NCI-H2227 (cell line): ENCODE results near the gene CDK19.
"Not testable (repeated sequence)": the region's sequence is repeated elsewhere in the genome, so short reads cannot be mapped to it uniquely, and the experiment has no call there.

ENCODE experiments used
- DNase-seq: peaks from one replicate; lab custom pipeline; 2025; ENCODE audit not compliant: unreplicated experiment; lab: John Stamatoyannopoulos, UW

Gene CDK19

DNA sequence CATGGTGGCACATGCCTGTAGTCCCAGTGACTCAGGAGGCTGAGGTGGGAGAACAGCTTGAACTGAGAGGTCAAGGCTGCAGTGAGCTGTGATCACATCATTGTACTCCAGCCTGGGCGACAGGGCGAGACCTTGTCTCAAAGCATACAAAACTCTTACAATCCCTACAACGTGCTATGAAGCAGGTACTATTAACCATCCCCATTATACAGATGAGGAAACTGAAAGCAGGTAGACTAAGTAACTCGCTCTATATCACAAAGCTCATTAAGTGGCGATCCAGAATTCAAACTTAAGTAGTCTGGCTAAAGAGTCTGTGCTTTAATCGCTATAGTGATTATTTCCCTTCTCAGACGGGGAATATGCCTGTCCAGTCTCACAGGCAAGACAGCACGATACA, 54.7 kb downstream of the CDK19 start:
- DNase-seq = no peak

DNA sequence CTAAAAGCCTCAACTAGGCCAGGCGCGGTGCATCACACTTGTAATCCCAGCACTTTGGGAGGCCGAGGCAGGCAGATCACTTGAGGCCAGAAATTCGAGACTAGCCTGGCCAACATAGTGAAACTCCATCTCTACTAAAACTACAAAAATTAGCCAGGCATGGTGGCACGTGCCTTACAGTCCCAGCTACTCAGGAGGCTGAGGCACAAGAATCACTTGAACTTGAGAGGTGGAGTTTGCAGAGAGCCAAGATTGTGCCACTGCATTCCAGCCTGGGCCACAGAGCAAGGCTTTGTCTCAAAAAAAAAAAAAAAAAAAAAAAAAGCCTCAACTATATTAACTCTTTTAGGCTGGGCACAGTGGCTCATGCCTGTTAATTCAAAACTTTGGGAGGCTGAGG, 55.2 kb downstream of the CDK19 start:
- DNase-seq = not testable (repeated sequence)

DNA sequence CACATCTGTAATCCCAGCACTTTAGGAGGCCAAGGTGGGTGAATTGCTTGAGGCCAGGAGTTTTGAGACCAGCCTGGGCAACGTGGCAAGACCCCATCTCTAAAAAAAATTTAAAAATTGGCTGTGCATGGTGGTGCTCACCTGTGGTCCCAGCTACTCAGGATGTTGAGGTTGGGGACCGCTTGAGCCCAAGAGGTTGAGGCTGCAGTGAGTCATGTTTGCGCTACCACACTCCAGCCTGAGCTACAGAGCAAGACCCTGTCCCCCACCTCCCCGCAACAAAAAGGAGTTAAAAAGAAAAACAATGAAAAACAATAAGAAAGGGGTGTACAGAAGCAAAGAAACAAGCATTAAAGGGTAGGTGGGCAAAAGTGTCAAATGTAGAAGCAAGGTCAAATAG, 57.3 kb downstream of the CDK19 start:
- no peak for DNase-seq

DNA sequence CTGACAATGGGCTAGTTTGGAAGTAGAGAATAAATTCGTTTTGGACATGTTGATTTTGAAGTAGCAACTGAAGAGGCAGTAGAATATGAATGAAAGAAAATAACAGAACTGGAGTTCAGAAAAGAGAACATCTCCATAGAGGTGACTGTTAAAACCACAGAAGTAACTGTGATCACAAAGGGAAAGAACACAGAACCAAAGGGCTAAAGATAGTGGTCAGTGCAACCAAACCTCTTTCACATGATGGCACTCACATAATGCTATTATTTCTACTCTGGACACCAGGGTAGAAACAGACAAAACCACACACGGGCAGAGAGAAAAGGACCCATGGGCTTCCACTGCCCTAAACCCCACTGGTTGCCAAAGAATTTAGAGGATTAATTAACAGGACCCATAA, 58.5 kb downstream of the CDK19 start:
- DNase-seq = no peak

DNA sequence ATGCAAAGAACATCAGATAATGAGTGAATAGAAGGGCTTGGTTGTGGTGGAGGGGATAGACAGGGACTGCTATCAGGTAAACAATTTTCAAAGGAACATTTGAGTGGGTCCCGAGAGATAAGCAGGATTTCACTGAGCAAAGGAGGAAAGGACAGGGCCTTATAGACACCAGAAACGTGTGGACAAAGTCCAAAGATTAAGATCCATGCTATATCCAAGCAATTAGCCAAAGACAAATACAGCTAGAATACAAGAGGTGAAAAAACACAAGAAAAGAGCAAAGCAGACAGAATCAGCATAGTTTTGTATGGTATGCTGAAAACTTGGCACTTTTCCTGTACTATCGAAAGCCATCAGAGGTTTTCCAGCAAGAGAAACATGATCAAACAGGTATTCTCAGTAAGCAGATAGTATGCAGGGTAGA, 59.8 kb downstream of the CDK19 start:
- no peak for DNase-seq

DNA sequence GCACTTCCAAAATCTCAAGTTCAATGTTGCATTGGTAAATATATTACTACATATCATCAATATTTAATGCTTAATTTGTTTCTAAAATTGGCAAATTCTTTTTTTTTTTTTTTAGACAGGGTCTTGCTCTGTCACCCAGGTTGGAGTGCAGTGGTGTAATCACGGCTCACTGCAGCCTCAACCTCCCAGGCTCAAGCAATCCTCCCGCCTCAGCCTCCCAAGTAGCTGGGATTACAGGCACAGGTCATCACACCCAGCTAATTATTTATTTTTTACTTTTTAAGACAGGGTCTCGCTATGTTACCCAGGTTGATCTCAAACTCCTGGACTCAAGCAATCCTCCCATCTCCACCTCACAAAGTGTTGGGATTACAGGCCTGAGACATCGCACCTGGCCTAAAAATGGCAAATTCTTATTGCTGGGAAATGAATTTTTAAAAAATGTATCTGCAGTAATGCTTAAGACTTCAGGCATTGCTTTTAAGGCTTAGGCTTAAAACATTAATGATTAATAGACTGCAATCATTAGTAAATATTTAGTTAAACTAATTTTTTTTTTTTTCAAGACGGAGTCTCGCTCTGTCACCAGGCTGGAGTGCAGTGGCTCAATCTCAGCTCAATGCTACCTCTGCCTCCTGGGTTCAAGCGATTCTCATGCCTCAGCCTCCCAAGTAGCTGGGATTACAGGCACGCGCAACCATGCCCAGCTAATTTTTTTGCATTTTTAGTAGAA, 61.2 kb downstream of the CDK19 start:
- not testable (repeated sequence) for DNase-seq

DNA sequence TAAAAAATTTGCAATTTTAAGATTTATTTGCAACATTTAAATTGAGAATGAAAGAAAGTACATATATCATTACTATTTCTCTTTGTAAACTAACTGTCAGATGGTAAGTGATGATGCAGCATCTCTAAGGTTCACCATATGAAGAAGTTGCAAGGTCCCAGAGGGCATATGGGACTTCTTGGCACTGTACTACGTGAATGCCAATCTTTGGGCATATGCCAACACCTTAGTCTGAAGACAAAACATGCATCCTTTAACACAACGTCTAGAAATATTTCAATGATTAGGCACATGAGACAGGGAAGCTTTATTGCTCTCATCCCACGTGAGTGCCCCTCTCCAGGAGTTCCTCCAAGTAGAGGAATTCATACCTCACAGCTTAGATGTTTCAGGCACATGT, 66.8 kb downstream of the CDK19 start:
- no peak for DNase-seq

DNA sequence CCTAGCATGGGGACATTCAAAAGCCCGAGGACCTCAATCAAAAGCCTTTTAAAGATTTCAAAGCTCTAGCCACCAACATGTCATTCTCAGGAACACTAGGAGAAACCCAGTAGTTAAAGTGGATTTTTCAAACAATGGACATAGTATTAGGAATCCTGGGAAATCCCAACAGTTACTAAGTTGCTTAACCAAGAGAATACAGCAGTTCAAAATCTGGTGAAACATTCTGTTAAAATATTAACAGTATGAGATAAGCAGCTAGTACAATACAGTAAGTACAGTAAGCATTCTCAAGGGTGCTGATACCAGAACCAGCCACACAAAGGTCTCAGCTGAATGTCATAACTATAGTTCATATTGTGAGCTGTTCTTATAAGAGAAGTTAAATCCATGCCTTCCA, 68.6 kb downstream of the CDK19 start:
- no peak for DNase-seq

DNA sequence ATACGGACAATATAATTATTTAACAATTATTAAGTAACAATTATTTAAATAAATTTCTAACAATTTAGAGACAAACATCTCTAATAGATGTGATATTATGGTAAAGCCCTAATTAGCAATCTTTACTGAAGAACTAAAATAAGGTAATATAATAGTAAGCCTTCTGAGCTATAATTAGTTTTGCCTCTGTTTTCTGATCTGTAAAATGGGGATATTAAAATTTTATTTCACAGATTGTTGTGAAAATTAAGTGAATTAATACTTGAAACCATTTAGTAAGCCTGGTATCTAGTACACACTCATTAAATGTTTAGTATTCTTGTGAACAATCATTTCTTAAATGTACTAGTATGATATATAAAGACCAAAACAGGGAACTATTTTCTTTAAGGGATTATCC, 70.3 kb downstream of the CDK19 start:
- DNase-seq = no peak

DNA sequence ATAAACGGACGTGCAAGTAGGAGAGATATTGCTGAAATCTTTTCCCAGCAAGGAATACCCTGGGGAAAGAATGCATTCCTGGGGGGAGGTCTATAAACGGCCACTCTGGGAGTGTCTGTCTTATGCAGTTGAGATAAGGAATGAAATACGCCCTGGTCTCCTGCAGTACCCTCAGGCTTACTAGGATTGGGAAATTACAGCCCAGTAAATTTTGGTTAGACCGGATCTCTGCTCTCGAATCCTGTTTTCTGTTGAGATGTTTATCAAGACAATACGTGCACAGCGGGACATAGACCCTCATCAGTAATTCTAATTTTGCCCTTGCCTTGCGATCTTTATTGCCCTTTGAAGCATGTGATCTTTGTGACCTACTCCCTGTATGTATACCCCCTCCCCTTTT, 72.7 kb downstream of the CDK19 start:
- not testable (repeated sequence) for DNase-seq

DNA sequence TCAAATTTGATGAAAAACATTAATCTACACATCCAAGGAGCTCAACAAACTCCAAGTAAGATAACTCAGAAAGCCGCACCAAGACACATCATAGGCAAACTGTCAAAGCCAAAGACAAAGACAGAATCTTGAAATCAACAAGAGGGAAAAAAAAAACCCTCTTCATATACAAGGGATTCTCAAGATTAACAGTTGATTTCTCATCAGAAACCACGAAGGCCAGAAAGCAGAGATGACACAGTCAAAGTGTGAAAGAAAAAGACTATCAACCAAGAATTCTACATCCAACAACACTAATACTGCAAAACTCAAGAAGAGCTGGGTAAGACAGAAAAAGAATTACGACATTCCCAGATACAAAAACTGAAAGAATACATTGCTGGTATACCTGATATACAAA, 73.8 kb downstream of the CDK19 start:
- DNase-seq = no peak

DNA sequence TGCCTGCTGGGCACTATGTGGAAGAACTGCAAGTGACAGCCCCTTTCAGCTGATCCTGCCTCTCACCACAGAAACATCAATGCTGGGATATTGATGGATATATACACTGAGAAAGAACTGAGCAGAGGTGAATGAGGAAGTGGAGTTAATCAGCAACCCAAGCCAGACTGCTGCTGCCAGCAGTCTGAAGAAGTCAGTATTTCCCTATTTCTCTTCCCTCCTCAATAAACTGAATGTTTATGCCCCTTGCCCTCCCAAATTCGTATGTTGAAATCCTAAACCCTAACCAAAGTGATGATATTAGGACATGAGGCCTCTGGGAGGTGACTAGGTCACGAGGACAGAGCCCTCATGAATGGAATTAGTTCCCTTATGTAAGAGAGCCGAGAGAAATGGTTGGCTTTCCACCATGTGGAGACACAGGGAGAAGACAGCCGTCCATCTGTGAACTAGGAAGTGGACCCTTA, 76.3 kb downstream of the CDK19 start:
- DNase-seq = no peak

DNA sequence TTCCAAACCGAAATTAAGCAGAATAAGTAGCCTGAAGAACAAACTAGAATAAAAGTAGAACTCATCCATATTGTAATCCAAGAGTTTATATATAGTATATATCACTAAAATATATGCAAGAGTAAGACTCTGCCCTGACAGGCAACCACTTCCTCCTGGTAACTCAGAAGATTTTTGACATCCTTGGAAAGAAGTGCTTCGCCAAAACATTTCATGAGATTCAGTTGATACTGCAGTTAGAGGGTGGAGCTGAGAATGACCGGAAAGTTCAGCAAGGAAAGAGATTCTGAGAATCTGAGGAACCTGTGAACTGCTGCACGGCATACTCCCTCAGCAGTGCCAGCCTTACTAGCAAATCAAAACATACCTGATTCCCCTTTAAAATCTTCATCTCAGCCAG, 79.6 kb downstream of the CDK19 start:
- no peak for DNase-seq

DNA sequence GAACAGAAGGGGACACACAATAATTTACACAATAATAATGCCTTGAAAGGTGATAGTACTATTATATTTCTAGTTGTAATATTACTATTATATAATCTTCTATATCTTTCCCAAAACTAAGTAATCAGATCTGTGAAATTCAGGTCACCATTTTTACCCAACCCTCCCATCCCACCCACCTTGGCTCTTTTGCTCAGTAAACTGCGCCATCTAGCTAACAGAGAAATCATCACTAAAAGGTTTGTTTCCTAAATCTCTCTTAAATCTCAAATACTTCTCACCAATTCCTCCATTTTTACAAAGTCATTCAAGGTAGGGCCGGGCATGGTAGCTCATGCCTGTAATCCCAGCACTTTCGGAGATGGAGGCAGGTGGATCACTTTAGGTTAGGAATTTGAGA, 83.4 kb downstream of the CDK19 start:
- DNase-seq = no peak

DNA sequence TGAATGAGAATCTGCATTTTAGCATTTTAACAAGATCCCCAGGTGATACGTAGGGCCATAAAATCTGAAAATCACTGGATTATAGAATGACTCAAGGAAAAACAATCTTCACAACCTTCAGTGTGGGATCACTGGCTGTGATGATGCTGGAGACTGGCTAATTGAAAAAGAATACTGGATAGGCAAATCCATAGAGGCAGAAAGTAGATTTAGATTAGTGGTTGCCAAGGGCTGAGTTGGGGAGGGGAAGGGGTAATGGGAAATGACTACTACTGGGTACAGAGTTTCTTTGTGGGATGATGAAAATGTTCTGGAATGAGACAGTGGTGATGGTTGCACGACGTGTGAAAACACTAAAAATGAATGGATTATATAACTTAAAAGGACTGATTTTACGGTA, 84.1 kb downstream of the CDK19 start:
- DNase-seq = no peak

DNA sequence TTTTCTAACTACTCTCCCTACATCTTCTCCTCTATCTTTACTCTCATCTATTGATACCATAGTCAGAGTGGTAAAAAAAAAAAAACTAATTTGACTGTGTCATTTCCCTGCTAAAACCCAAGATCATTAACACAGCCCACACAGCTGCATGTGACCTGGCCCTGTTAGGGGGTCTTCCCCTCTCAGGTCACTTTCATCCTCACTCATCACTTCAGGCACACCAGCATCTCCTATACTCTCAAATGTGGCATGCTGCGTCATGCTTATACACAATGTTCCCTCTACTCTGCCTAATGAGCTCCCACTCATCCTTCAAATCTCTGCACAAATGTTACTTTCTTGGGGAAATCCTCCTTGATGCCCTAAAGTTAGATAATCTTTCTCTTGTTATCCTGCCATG, 86.8 kb downstream of the CDK19 start:
- no peak for DNase-seq

DNA sequence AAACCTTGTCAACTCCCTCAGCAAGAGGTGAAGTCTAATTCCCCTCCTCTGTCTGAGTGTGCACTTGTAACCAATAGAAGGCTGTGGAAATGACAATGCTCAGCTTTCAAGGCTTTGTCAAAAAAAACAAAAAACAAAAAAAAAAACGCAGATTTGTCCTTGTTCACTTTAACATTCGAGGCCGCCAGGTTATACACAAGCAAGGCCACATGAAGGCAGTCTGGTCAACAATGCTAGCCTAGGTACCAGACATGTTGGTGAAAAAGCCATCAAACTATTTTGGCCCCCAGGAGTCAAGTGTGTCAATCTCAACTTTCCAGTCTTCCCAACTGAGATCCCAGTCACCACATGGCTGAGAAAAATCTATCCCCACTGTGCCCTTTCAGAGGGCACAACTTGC, 92.3 kb downstream of the CDK19 start:
- DNase-seq = no peak

DNA sequence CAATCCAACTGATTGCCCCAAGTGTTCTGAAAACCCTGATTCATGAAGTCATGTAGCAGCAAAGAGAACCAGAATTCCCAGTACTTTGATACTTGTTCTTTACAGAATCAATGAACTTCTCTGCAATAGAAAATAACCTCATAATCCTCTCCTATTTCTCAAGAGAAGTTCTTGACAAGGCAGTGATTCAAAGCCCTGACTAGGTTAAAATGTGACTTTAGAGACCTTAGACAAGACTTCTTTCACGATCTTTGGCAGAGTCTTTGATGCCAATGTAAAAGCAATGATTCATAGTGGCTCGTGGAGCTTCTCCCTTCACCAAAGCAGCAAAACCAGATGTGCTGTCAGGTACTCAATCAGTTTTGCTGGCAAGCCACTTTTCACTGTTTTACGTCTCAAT, 95.2 kb downstream of the CDK19 start:
- no peak for DNase-seq

DNA sequence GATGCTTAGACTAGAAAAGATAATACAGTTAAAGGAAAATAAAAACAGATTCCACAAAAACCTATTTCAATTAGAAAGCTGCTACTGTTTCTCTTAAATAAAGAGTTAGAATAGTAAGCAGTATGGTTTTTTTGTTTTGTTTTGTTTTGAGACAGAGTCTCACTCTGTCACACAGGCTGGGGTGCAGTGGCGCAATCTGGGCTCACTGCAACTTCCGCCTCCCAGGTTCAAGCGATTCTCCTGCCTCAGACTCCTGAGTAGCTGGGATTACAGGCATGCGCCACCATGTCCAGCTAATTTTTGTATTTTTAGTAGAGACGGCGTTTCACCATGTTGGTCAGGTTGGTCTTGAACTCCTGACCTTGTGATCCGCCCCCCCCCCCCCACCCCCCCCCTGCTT, 95.7 kb downstream of the CDK19 start:
- DNase-seq = not testable (repeated sequence)

DNA sequence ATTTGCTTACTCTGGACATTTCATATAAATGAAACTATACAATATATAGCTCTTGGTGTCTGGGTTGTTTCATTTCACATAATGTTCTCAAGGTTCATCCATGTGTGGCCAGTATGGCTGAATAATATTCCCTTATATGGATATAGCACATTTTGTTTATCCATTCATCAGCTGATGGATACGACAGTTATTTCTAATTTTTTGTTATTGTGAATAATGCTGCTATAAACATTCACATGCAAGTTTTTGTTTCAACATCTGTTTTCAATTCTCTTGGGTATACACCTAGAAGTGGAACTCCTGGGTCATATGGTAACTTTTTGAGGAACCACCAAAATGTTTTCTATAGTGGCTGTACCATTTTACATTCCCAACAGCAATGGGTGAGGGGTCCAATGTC, 101.1 kb downstream of the CDK19 start:
- DNase-seq = no peak

DNA sequence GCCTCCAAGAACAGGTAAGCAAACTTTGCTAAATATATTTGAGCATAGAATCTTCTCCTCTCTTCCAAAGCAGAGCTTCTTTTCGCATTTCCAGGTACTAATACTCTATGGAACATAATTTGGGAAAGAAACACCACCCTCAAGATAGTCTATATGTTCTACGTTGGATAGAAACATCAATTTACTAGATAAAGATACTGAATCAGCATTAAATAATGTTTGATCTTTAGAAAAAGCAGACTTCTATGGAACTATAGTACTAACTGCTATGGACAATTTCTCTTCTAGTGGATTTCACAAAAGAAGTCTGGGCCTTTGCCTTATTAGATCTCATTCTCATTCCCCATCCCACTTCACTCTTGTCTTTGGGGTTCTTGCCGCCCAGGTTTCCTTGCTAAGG, 103.0 kb downstream of the CDK19 start:
- DNase-seq = no peak

DNA sequence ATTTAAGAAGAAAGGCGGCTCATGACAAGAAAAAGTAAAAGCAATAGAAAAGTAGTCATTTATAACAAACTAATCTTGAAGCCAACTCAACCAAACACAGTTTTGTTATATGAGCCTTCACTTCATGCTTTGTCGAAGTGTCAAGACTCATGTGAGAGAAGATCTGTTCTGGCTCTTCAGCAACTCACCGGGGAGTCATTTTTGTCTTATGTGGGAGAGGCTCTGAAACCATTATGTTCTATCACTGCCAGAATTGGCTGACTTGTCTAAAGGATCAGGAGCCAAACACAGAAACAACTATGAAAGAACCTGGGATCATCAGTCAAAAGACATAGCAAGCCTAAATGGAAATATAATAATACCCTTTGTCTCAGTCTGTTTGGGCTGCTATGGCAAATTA, 105.2 kb downstream of the CDK19 start:
- DNase-seq = no peak

DNA sequence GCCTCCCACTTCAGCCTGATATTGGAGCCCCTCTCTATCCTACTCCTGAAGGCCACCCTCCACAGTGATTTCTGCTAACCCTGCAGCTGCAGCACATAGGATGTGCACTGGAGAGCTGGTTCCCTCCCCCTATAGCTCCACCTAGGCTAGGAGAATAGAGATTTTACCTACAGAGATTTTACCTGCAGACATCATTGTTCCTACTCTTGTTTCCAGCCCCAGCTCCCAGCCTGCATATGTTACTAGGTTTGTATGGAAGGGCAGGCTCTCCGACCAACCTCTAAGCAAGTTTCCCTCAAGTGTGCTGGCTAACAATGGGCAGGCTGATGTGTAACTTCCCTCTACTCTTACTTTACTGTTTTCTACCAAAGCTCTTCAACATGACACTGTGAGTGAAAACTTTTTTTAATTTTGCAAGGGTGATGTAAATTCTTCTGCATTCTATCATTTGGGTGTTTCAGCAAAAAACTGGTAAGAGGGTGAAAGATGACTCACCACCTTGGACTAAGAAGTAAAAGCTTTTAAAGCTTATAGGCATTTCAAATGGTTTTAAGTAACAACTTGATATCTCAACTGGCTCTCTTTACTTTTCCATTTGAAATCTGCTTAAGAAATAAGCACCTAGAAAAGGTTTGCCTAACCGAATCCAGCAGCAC, 106.8 kb downstream of the CDK19 start:
- DNase-seq = no peak
